GM23248 (cell line): ENCODE results near the gene ERO1B. TPM values are rescaled to one million over a fixed set of nuclear protein-coding genes. Genes with fewer than 3 reads are reported as not detected.
"Not testable (repeated sequence)": the region's sequence is repeated elsewhere in the genome, so short reads cannot be mapped to it uniquely, and the experiment has no call there.

Source experiments
- DNase-seq: peaks from one replicate; pipeline ENCODE4 v3.0.0-alpha.2; 2015
- H2AFZ ChIP-seq: fragments of 200-600 bp; sonication (generic); 2 replicates; pipeline ENCODE4 v1.6.1; 2016; ENCODE audit warnings: antibody characterized with exemption
- H3F3A ChIP-seq: fragments of 200-600 bp; sonication (generic); 2 replicates; pipeline ENCODE4 v1.6.1; 2016; ENCODE audit warnings: mild to moderate bottlenecking, antibody characterized with exemption, mixed run types; ENCODE audit not compliant: insufficient read depth
- H3K27ac ChIP-seq: fragments of 200-600 bp; sonication (generic); 2 replicates; pipeline ENCODE4 v1.5.1; 2016; ENCODE audit warnings: mild to moderate bottlenecking
- H3K27me3 ChIP-seq: fragments of 200-600 bp; sonication (generic); replicated peaks from 2 replicates; pipeline ENCODE4 v1.6.1; 2016; ENCODE audit warnings: mild to moderate bottlenecking; ENCODE audit not compliant: insufficient read depth
- H3K36me3 ChIP-seq: fragments of 200-600 bp; sonication (generic); 2 replicates; pipeline ENCODE4 v1.6.1; 2016; ENCODE audit warnings: low read depth, mild to moderate bottlenecking
- H3K4me1 ChIP-seq: fragments of 200-600 bp; sonication (generic); 2 replicates; pipeline ENCODE4 v1.6.1; 2016; ENCODE audit warnings: mild to moderate bottlenecking; ENCODE audit not compliant: insufficient read depth
- H3K4me2 ChIP-seq: fragments of 200-600 bp; sonication (generic); one replicate; pipeline ENCODE4 v1.6.1; 2016; ENCODE audit warnings: mild to moderate bottlenecking; ENCODE audit not compliant: unreplicated experiment
- H3K4me3 ChIP-seq: fragments of 200-600 bp; sonication (generic); 2 replicates; pipeline ENCODE4 v1.5.1; 2016; ENCODE audit warnings: mild to moderate bottlenecking
- H3K79me2 ChIP-seq: fragments of 200-600 bp; sonication (generic); 2 replicates; pipeline ENCODE4 v1.6.1; 2016; ENCODE audit warnings: mild to moderate bottlenecking; ENCODE audit not compliant: insufficient read depth
- H3K9ac ChIP-seq: fragments of 200-600 bp; sonication (generic); 2 replicates; pipeline ENCODE4 v1.6.1; 2016; ENCODE audit warnings: mild to moderate bottlenecking
- H3K9me2 ChIP-seq: fragments of 200-600 bp; sonication (generic); 2 replicates; pipeline ENCODE4 v1.6.1; 2016; ENCODE audit warnings: mixed run types, mild to moderate bottlenecking, moderate library complexity; ENCODE audit not compliant: insufficient read depth
- H3K9me3 ChIP-seq: fragments of 200-600 bp; sonication (generic); one replicate; pipeline ENCODE4 v1.6.1; 2017; ENCODE audit warnings: low read depth
- H4K20me1 ChIP-seq: fragments of 200-600 bp; sonication (generic); 2 replicates; pipeline ENCODE4 v1.6.0; 2016; ENCODE audit not compliant: insufficient read depth
- EZH2 ChIP-seq: fragments of 200-600 bp; sonication (generic); IDR thresholded peaks from 2 replicates; pipeline ENCODE4 v1.6.1; 2018; ENCODE audit warnings: antibody characterized with exemption, mild to moderate bottlenecking; ENCODE audit not compliant: insufficient read depth, poor library complexity, severe bottlenecking
- EZH2phosphoT487 ChIP-seq: fragments of 200-600 bp; sonication (generic); IDR thresholded peaks from 2 replicates; pipeline ENCODE4 v1.6.1; 2018; ENCODE audit warnings: antibody characterized with exemption, moderate library complexity, mild to moderate bottlenecking, low read depth; ENCODE audit not compliant: insufficient read depth
- WGBS, 2 experiments: methylation state at CpG; one replicate each; pipeline ENCODE4 v1.1.6; 2015 to 2017; ENCODE audit warnings: low lambda C conversion rate in 2 of 2, low coverage in 1 of 2; ENCODE audit errors: missing lambda C conversion rate in 2 of 2; 5-methylcytosine and 5-hydroxymethylcytosine counted together
- in situ Hi-C: fragments of 300-500 bp; cut with MboI; formaldehyde crosslinking; loops from 2 replicates; pipeline ENCODE4 v1.15.0; 2020
- polyA plus RNA-seq: library from polyadenylated mRNA; unstranded; fragments of >200 nt; fragmentation: Nextera tagmentation; extraction: Ambion mirVana; gene quantifications from 2 replicates; pipeline ENCODE4 v1.2.1, GENCODE V29; 2016
- total RNA-seq: library from RNA; depleted of rRNA; stranded (reverse); fragments of >200 nt; shearing (Covaris generic); gene quantifications from 2 replicates; pipeline ENCODE4 v1.2.3, GENCODE V29; 2014; rRNA removed

The ERO1B gene
- total RNA-seq = 1.9 and 2.3 TPM in 2 replicates
- polyA plus RNA-seq = 1.4 and 1.7 TPM in 2 replicates

GRCh38 chr1:236281654-236282424 is at the start of gene ERO1B:
Gene ERO1B (minus strand): TSS chr1:236281958. CDS start chr1:236281783, 175 bp downstream.
- peak within 1 kb of the TSS; percentile 89 for H3K4me2 ChIP-seq
- H4K20me1 ChIP-seq = no peaks in the 10 kb centered on the region
- no peaks in the 10 kb centered on the region for H3K9me3 ChIP-seq
- H3F3A ChIP-seq = no peaks in the 10 kb centered on the region; the same call in 1 of the 2 replicates
- no peaks in the 10 kb centered on the region for H3K9me2 ChIP-seq
- H3K79me2 ChIP-seq = no peaks in the 10 kb centered on the region
- TF ChIP-seq EZH2 = no peak
- no peak for TF ChIP-seq EZH2phosphoT487
- 1% methylated on average over 37 of the region's 81 CpGs for WGBS, 2 experiments
- H3K27ac ChIP-seq = no peak within 1 kb of the TSS
- H2AFZ ChIP-seq = peak within 1 kb of the TSS; percentile 85
- peak within 1 kb of the TSS; percentile 79 for H3K9ac ChIP-seq
- H3K36me3 ChIP-seq = no peaks in the 10 kb centered on the region
- H3K4me1 ChIP-seq = no peaks in the 10 kb centered on the region; the same call in 1 of the 2 replicates
- peak; percentile 99 for DNase-seq
- peaks cover 28% of the 10 kb centered on the region; the same call in 1 of the 2 replicates for H3K27me3 ChIP-seq
- in situ Hi-C loops = no loop called here
- H3K4me3 ChIP-seq = peak within 1 kb of the TSS; percentile 91

- H3K79me2 ChIP-seq, DNase-seq, H3K27me3 ChIP-seq, in situ Hi-C loops, H3K4me2 ChIP-seq, H3K9ac ChIP-seq, H3K9me3 ChIP-seq, H3K4me1 ChIP-seq, H3K27ac ChIP-seq, H3K9me2 ChIP-seq, H3K4me3 ChIP-seq, H3F3A ChIP-seq, H3K36me3 ChIP-seq, H4K20me1 ChIP-seq, H2AFZ ChIP-seq: not testable (repeated sequence)
- 25 to 35% methylated on average over 3 of the region's 3 CpGs for WGBS, 2 experiments
These were observed 49.7 kb upstream of the ERO1B start for GRCh38 chr1:236331412-236331811.

GRCh38 chr1:236326432-236326831 is 44.7 kb upstream of the ERO1B start:
- H3K9me3 ChIP-seq = peaks cover 9% of the 10 kb centered on the region
- WGBS, 2 experiments = 2 to 4% methylated on average over 1 of the region's 1 CpG
- no peak overlapping the region for H3K4me2 ChIP-seq
- TF ChIP-seq EZH2phosphoT487 = no peak
- TF ChIP-seq EZH2 = no peak
- no peaks in the 10 kb centered on the region for H4K20me1 ChIP-seq
- H3F3A ChIP-seq = no peaks in the 10 kb centered on the region
- no peak overlapping the region for H3K9ac ChIP-seq
- no peaks in the 10 kb centered on the region for H3K79me2 ChIP-seq
- in situ Hi-C loops = no loop called here
- H3K9me2 ChIP-seq = no peaks in the 10 kb centered on the region
- DNase-seq = no peak
- no peaks in the 10 kb centered on the region for H3K27me3 ChIP-seq
- no peak overlapping the region for H3K27ac ChIP-seq
- H3K36me3 ChIP-seq = no peaks in the 10 kb centered on the region
- no peak overlapping the region for H2AFZ ChIP-seq
- no peak overlapping the region for H3K4me3 ChIP-seq
- no peaks in the 10 kb centered on the region for H3K4me1 ChIP-seq

- Histone ChIP-seq H3K4me2 (no peak overlapping the region), H3K36me3 (no peaks in the 10 kb centered on the region), H3K4me1 (no peaks in the 10 kb centered on the region), H3F3A (no peaks in the 10 kb centered on the region), H3K27ac (no peak overlapping the region), H3K9ac (no peak overlapping the region), H3K9me2 (no peaks in the 10 kb centered on the region), H3K4me3 (no peak overlapping the region), H2AFZ (no peak overlapping the region), H3K9me3 (peaks cover 9% of the 10 kb centered on the region), H3K27me3 (no peaks in the 10 kb centered on the region), H3K79me2 (no peaks in the 10 kb centered on the region), H4K20me1 (no peaks in the 10 kb centered on the region)
- no peak for DNase-seq
- TF ChIP-seq EZH2phosphoT487 (no peak), EZH2 (no peak)
- WGBS, 2 experiments = 38 to 41% methylated on average over 2 of the region's 2 CpGs
- in situ Hi-C loops = no loop called here
These were observed 43.8 kb upstream of the ERO1B start for GRCh38 chr1:236325567-236325966.
